GM18519 (cell line): ENCODE results near the gene IL11.

ENCODE experiments used
- ATAC-seq: cut with Tn5 transposase; IDR thresholded peaks from one replicate; pipeline ENCODE4 v1.9.1; 2021; ENCODE audit warnings: mild to moderate bottlenecking, moderate library complexity; ENCODE audit not compliant: unreplicated experiment, low FRiP score

Gene IL11

GRCh38 chr19:55353803-55354697 lies 16.2 kb downstream of the IL11 start:
- ATAC-seq: no peak

- ATAC-seq: no peak
These were observed 16.9 kb downstream of the IL11 start for GRCh38 chr19:55353356-55353802.

GRCh38 chr19:55352549-55353145 lies 17.6 kb downstream of the IL11 start:
- ATAC-seq: no peak

- ATAC-seq: no peak
These were observed 18.2 kb downstream of the IL11 start for GRCh38 chr19:55352040-55352439.

- no peak for ATAC-seq
These were observed 19.5 kb downstream of the IL11 start for GRCh38 chr19:55350620-55351315.

- no peak for ATAC-seq
These were observed 21.8 kb downstream of the IL11 start for GRCh38 chr19:55348317-55349034.

GRCh38 chr19:55347442-55348009 lies 22.7 kb downstream of the IL11 start:
- no peak for ATAC-seq

- no peak for ATAC-seq
These were observed 23.4 kb downstream of the IL11 start for GRCh38 chr19:55346725-55347441.

- no peak for ATAC-seq
These were observed 24.2 kb downstream of the IL11 start for GRCh38 chr19:55345818-55346724.

GRCh38 chr19:55345101-55345817 lies 25.0 kb downstream of the IL11 start:
- no peak for ATAC-seq

- no peak for ATAC-seq
These were observed 25.8 kb downstream of the IL11 start for GRCh38 chr19:55344444-55344843.

GRCh38 chr19:55341595-55342531 lies 28.4 kb downstream of the IL11 start:
- no peak for ATAC-seq

- no peak for ATAC-seq
These were observed 29.1 kb downstream of the IL11 start for GRCh38 chr19:55341171-55341588.

GRCh38 chr19:55340784-55341147 lies 29.5 kb downstream of the IL11 start:
- no peak for ATAC-seq

GRCh38 chr19:55339889-55340783 lies 30.1 kb downstream of the IL11 start:
- ATAC-seq: no peak
